ENCODE measurements around the gene RFX8.
"Not testable (repeated sequence)": the region's sequence is repeated elsewhere in the genome, so short reads cannot be mapped to it uniquely, and the experiment has no call there.

Gene RFX8

DNA sequence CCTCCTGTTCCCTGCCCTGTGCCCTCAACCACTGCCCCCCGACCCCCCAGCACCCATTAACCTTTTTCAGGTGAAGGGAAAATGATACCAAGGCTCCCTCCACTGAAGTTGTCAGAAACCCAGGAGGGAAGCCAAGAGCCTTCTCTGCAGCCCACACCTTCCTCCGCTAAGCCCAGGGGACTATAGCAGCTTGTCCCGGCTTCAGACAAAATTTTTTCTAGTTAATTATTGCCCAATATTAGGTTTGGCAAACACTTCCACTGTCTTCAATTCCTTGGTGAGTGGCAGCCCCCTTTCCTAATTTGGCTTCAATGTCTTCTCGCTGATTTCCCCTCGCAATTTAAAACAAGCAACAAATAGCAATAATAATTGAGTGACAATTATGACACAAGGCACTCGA lies 23.9 kb downstream of the RFX8 start:
- FAIRE-seq (no peak), DNase-seq (ENCODE audit: extremely low spot score, insufficient read length, low read depth) (no peak)

DNA sequence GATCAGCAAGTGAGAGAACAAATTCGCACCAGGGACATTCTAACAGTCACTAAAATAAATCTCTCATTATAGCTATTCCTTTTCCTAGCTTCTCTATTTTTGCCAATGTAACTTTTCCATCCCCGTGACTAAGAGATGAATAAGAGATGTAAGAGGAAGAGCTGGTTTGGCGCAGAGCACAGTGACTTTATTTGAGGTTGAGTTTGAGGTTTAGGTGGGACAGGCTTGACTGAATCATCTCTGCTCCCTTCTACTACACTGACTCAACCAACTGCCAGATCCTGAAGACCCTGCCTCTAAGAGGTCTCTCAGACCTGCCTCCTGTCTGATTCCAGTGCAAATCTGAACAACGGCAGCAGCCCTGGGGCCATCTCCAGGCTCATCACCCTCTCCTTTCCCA lies 28.0 kb downstream of the RFX8 start:
- no peak for FAIRE-seq

DNA sequence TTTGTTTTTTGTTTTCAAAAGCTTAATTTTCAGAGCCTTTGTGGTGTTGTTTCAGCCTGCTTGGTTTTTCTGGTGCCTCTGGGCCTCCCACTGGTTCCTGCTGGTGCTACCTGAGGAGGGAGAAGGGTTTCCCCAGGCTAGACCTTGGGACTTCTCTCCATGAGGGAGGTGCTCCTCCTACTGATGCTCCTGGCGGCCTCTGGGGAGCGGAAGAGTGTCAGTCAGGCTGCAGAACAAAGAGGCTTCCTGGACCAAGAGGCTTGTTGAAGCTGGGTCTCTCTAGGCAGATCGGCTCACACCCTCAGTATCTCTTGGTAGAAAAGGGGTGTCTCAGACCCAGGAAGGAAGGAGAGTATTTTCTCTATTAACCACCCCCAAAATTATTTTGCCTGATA lies 32.2 kb downstream of the RFX8 start:
- FAIRE-seq (no peak), DNase-seq (ENCODE audit: extremely low spot score, insufficient read length, low read depth) (no peak)

More for the DNA sequence above, 28.0 kb downstream of the RFX8 start:
- no peak for DNase-seq (ENCODE audit: extremely low spot score, insufficient read length, low read depth)

DNA sequence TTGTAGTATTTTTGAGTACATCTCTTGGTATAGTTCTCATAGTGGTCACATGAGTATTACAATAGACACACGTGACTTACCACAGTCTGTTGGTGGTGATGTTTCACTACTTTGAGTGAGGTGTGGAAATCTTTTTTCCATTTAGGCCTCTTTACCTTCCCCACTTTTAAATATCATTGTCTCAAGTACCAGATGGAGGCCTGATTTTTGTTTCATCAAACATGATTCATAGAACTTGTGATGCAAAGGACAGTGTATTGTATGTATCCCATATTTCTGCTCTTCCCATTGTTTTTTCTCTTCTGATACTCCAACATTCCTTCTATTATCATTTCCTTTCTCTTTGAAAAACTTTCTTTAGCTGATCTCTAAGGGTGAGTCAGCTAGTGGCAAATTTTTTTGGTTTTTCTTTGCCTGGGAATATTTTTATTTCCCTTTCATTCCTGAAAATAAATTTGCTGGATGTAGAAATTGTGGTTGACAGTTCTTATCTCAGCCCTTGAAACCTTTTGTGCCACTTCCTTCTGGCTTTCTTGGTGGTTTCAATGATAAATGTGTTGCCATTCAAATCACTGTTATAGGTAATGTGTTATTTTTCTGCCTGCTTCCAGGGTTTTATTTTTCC lies 32.8 kb downstream of the RFX8 start:
- FAIRE-seq (no peak), DNase-seq (ENCODE audit: extremely low spot score, insufficient read length, low read depth) (no peak)

DNA sequence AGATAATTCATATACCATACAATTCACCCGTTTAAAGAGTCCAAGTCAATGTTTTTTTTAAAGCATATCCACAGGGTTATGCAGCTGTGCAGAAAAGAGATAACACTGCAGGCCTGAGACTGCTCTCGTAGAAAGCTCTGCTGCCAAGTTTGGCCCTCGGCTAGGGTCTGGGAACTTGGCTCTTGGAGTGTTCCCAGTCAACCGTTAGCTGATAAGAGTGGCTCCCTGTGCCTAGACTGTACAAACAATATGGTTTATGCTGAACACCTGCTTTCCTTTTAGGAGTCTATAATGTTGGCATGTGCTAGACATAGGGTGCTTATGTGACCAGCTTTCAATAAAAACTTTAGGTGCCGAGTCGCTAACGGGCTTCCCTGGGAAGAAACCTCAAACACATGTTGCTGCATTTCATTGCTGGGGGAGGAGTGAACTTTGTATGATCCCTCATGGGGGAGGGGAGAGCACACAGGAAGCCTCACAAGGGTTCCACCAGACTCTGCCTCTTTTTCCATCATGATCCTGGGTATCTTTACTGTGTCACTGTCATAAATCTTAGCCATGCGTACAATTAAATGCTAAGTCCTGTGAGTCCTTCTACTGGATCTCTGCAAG lies 34.7 kb downstream of the RFX8 start:
- DNase-seq (ENCODE audit: extremely low spot score, insufficient read length, low read depth) = no peak
- FAIRE-seq = no peak

DNA sequence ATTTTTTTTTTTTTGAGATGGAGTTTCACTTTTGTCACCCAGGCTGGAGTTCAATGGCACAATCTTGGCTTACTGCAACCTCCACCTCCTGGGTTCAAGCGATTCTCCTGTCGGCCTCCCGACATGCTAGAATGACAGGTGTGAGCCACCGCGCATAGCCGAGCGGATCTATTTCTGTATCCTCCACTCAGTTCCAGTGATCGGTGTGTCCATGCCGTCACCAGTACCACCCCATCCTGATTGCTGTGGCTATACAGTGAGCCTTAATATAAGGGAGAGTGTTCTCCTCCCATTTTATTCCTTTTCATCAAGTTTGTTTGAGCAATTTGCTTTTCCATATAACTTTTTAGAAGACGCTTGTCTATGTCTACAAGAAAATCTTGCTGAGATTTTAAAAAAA lies 35.2 kb downstream of the RFX8 start:
- FAIRE-seq (no peak), DNase-seq (ENCODE audit: extremely low spot score, insufficient read length, low read depth) (no peak)

DNA sequence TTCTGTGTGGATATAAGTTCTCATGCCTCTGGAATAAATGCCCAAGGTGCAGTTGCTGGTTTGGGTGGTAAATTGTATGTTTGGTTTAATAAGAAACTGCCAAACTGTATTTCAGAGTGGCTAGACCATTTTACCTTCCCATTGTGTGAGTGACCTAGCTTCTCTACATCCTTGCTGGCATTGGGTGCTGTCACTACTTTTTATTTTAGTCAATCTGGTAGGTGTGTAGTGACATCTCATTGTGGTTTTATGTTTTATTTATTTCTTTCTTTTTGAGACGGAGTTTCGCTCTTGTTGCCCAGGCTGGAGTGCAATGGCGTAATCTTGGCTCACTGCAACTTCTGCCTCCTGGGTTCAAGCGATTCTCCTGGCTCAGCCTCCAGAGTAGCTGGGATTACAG lies 36.4 kb downstream of the RFX8 start:
- not testable (repeated sequence) for DNase-seq (ENCODE audit: extremely low spot score, insufficient read length, low read depth); FAIRE-seq

DNA sequence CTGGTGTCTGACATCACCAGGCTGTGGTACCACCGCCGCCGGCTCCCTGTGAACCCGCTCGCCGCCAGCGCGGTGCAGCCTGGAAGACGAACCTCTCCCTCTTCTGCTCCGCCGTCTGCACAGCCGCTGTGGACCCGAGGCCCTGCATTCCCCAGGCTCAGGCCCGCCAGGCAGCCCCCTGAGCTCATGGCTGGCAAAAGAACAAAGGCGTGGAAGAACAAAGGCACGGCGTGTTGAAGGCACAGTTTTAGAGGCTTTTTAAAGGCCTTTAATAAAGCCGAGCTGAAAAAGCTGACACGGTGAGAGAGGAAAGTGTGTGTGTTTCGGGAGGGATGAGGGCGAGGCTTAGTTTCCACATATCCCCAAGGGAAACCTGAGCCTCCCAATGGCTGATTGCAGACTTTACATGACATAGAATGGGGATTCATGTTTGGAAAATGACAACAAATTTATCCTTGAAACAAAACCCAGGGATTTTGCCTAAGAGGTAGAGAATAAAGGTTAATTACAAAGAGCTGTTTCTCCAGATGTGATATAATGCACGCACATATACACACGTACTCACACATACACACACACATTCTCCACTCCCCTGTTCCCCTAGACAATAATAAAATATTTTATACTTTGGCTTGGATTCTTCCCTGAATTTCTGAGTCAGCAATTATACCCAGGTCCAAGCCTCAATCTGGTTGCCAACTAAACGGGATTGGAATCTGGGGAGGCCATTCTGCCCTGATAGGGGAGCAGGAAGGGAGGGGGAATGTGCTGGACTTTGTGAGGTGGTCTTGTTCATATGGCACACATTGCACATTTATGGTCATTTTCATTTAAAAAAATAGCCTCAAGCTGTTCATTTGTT lies 39.7 kb downstream of the RFX8 start:
- FAIRE-seq (no peak), DNase-seq (ENCODE audit: extremely low spot score, insufficient read length, low read depth) (no peak)

DNA sequence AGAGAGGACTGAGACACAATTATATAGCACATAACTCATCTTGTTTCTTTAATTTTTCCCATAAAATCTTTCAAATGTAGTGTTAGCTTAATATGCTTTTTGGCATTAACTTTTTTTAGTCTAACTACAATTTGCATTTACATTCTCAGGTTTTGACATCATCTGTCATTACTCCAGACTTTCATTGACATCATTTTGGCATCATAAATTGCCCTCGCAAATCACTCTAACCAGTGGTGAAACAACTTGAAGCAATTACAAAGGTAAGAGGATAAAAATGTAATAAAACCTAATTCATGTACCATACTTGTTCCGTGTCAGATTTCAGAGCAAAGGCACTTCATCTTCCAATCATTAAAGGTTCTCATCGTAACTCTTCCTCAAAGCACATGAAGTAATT lies 41.4 kb downstream of the RFX8 start:
- DNase-seq (ENCODE audit: extremely low spot score, insufficient read length, low read depth) (no peak), FAIRE-seq (no peak)

DNA sequence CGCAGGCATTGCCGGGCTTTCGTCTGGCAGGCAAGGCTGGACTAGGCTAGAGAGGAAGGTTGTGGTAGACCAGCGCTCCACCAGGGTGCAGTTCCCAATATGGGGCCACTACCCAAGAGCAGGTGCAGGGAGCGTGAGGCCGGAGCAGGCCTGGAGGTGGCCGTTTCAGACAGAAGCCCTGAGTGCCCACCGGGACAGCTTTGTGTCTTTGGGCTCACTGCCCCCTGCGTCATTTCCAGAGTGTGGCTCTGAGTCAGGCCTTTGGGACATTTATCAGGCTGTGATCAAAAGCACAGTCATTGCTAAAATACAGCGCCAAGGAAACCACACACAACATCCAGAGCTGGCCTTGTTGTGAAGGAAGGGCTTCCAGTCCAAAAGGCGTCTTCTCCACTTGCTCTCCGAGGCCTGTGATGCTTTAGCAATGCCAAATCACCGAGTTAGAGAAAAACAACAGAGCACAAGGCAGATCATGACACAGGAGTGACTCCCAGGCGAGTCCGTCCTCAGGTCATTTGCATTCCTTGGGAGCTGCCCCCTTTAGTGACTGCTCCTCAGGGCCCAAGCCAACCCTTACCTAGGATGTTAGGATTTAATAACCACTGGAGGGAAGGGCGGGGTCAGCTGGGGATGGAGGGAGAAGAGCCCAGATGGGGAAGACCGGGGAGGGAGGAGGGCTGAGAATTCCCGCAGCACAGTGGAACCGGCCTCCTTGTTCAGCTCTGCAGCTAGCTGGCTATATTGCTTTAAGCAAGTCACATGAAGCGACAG lies 42.3 kb downstream of the RFX8 start:
- no peak for DNase-seq (ENCODE audit: extremely low spot score, insufficient read length, low read depth)
- no peak for FAIRE-seq

DNA sequence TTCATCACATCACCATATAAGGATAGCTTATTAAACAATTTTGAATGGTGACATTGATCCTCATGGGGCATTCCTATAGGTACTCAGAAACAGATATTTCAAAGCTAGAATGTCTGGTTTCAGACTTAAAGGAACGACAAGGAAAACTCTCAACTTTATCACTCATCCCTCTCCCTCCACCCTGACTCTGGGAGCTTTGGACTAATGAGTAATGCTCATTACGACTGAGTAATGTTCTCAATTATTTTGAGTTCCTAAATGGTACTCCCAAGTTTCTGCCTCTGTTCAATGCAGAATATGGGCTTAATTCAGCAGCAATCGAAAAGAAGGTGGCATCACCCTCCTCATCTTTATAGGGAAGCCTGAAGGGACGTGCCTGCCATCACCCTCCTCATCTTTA lies 43.4 kb downstream of the RFX8 start:
- FAIRE-seq (no peak), DNase-seq (ENCODE audit: extremely low spot score, insufficient read length, low read depth) (no peak)

DNA sequence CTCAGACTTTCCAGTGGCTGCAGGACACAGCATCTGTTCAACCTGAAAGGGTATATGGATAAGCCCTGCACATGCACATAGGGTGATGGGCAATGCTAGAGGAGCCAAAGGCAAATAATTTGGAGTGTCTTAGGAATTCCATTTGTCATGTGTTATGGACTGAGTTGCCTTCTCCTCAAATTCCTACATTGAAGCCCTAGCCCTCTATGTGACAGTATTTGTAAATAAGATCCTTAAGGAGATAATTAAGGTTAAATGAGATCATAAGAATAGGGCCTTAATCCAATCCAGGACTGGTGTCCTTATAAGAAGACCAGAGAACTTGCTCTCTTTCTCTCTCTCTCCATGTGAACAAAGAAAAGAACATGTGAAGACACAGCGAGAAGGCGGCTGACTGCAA lies 44.8 kb downstream of the RFX8 start:
- FAIRE-seq (no peak), DNase-seq (ENCODE audit: extremely low spot score, insufficient read length, low read depth) (no peak)

DNA sequence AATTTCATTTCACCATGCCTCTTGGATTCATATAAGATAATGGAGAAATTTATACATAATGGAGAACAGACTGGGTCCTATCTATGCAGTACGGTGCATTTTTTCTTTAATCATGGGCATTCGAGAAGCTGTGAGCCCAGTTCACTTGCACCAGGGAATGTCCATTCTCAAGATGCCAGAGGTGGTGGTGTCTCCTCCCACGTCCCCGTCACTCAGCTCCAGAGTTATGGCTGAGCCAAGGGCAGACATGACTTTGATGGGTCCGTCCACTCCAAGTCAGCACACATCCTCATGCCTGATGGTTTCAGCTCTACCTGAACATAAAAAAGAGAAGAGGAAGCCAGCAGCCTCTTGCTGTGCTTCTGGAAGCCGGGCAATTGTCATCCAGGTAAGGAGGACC lies 45.5 kb downstream of the RFX8 start:
- FAIRE-seq (no peak), DNase-seq (ENCODE audit: extremely low spot score, insufficient read length, low read depth) (no peak)

DNA sequence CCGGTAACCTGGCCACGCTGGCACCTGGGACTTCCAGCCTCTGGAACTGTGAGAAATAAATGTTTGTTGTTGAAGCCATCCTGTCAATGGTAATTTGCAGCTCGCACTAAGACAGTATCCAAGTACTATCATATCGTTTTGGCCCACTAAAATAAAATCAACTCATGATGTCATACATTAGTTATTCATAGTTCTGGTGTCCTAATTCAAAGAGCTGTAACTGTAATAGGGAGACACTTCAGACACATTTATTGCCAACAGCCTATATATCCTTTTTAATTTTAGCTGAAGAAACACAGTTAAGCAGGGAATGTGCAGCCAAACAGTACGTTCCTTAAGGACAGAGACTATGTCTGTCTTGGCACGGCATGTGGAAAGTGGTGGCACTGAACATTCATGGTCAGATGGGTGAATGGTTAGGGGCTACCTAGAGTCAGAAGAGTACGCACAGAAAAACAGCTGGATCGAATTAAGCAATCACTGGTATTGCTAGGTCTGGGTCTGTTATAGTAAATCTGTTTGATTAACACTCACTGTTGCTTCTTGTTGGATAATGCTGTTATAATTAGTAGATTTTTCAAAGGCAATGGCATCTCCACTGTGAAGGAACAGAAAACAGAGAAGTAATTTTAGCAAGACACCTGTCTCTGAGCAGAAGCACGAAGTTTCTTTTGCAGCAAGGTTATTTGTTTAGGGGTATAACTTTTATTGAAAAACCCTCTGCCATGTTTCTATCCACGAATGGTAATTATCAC lies 46.3 kb downstream of the RFX8 start:
- FAIRE-seq (no peak), DNase-seq (ENCODE audit: extremely low spot score, insufficient read length, low read depth) (no peak)

DNA sequence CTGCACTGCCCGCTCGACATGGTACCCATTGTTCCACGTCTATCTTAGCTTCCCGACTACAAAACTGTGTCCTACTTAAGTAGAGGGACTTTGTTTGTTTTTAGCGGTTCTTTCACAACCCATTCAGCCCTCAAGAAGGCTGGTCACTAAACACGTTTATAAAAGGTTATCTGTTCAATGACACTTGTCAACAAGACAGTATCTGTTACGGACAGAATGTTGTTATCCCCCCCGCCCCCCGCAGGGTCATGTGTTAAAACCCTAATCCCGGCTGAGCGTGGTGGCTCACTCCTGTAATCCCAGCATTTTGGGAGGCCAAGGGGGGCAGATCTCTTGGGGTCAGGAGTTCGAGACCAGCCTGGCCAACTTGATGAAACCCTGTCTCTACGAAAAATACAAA lies 47.2 kb downstream of the RFX8 start:
- DNase-seq (ENCODE audit: extremely low spot score, insufficient read length, low read depth) = no peak
- FAIRE-seq = no peak

DNA sequence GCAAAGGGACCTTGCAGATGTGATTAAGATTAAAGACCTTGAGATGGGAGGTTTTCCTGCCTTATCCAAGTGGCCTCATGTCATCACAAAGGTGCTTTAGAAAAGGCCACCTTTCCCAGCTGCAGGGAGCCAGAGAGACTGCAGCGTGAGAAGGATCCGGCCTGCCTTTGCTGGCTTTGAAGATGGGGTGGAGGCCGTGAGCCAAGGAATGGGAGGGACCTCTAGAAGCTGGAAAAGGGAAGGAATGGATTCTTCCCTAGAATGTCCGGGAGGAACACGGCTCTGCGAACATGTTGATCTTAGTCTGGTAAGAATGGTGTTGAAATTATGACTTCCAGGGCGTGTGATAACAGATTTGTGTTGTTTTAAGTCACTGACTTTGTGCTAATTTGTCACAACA lies 47.7 kb downstream of the RFX8 start:
- FAIRE-seq = no peak
- no peak for DNase-seq (ENCODE audit: extremely low spot score, insufficient read length, low read depth)

DNA sequence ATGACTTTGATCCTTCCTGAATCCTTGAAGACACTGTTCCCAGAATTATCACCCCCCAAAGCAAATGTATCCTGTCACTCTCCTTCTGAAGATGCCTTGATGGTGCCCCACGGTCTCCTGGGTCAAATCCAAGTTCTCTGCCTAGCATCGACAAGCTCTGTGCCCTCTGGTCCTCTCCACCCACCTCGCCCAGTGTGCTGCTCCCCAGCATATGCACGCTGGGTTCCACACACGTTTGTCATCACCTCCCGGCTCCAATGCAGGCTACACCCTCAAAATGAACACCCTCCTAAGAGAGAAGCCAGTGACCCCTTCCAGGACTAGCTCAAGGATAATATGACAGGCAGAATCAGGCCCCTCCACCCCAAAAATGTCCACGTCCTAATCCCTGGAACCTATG lies 48.1 kb downstream of the RFX8 start:
- FAIRE-seq = no peak

DNA sequence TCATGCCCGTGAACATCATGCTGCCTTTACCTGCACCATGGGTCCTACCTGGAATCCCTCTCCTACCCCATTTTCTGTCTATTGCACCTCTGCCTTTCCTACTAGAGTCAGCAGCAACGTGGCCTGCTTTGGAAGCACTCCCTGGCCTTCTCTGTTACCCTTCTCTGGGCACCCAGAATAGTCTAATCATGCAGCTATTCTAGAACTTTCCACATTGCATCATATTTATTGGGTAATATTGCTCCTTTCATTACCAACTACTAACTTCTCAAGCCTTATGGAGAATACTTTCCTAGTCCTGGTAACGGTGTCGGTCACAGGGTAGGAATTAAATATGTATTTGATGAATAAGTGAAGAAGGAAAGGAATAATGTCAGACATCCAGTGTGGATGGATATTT lies 54.3 kb downstream of the RFX8 start:
- no peak for DNase-seq (ENCODE audit: extremely low spot score, insufficient read length, low read depth)
- no peak for FAIRE-seq

More for the DNA sequence above, 48.1 kb downstream of the RFX8 start:
- no peak for DNase-seq (ENCODE audit: extremely low spot score, insufficient read length, low read depth)

DNA sequence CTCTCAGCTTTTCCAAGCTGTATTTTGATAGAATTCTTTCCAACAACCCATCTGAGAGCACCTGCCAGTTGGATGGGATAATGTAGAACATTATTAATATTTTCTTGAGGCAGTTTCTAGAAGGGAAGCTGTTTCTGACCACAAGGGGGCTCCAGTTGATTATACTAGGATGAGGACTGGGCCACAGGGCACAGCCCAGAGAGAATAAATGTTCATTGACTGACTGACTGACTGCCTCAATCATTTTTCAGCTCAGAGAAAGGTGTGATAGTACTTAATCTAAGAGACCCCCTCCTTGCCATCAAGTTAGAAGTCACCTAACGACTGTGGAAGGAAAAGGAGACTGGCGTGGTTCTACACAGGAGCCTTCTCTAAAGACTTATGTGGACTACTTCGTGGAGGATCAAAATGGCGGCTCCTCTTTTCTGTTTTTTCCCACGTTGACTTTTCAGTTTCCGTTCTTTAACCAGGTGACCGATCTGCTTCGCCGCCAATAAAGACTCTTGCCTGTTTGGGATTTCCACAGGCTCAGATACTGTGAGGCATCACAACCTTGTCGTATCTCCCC lies 55.7 kb downstream of the RFX8 start:
- peak; percentile 9 for DNase-seq (ENCODE audit: extremely low spot score, insufficient read length, low read depth)
- peak; percentile 57 for FAIRE-seq
